ENCODE results near the gene TENM4.

GRCh38 chr11:78898266-78898775 is 542.5 kb downstream of the TENM4 start:
- no peak for TF ChIP-seq REST (tag by site-specific recombination; IDR thresholded peaks at IDR 0.05)
- TF ChIP-seq, protein P1, sequence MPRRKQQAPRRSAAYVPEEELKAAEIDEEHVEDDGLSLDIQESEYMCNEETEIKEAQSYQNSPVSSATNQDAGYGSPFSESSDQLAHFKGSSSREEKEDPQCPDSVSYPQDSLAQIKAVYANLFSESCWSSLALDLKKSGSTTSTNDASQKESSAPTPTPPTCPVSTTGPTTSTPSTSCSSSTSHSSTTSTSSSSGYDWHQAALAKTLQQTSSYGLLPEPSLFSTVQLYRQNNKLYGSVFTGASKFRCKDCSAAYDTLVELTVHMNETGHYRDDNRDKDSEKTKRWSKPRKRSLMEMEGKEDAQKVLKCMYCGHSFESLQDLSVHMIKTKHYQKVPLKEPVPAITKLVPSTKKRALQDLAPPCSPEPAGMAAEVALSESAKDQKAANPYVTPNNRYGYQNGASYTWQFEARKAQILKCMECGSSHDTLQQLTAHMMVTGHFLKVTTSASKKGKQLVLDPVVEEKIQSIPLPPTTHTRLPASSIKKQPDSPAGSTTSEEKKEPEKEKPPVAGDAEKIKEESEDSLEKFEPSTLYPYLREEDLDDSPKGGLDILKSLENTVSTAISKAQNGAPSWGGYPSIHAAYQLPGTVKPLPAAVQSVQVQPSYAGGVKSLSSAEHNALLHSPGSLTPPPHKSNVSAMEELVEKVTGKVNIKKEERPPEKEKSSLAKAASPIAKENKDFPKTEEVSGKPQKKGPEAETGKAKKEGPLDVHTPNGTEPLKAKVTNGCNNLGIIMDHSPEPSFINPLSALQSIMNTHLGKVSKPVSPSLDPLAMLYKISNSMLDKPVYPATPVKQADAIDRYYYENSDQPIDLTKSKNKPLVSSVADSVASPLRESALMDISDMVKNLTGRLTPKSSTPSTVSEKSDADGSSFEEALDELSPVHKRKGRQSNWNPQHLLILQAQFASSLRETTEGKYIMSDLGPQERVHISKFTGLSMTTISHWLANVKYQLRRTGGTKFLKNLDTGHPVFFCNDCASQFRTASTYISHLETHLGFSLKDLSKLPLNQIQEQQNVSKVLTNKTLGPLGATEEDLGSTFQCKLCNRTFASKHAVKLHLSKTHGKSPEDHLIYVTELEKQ (tag by site-specific recombination; IDR thresholded peaks at IDR 0.05; ENCODE audit: borderline replicate concordance), result no peak
- TF ChIP-seq ZNF24 (tag by site-specific recombination; IDR thresholded peaks at IDR 0.05), result no peak
- TF ChIP-seq PATZ1 (tag by site-specific recombination; IDR thresholded peaks at IDR 0.05), result no peak
- no peak for TF ChIP-seq REPIN1 (tag by site-specific recombination; IDR thresholded peaks at IDR 0.05; ENCODE audit: low read depth)
- TF ChIP-seq CTCF (tag by site-specific recombination; IDR thresholded peaks at IDR 0.05), result no peak
- TF ChIP-seq ZBTB7A (tag by site-specific recombination; IDR thresholded peaks at IDR 0.05; ENCODE audit: low read depth), result no peak
- no peak for TF ChIP-seq TCF7L2 (IDR thresholded peaks at IDR 0.05; ENCODE audit: borderline replicate concordance, low read depth, low read length)
- no peak for TF ChIP-seq ZNF555 (tag by site-specific recombination; conservative IDR thresholded peaks at IDR 0.05)
- no peak for TF ChIP-seq ZNF324 (tag by site-specific recombination; IDR thresholded peaks at IDR 0.05)
- no peak for TF ChIP-seq ZNF16 (tag by site-specific recombination; IDR thresholded peaks at IDR 0.05; ENCODE audit: low read depth)
- TF ChIP-seq ZNF18 (tag by site-specific recombination; IDR thresholded peaks at IDR 0.05), result no peak
- TF ChIP-seq ZNF423 (tag by site-specific recombination; IDR thresholded peaks at IDR 0.05), result no peak
